Vagina (tissue), 2 donors: Measurements from ENCODE around the gene C11orf24. TPM values are rescaled to one million over a fixed set of nuclear protein-coding genes. Genes with fewer than 3 reads are reported as not detected.

Experiments
- DNase-seq, 2 donors: peaks; one replicate each; pipeline ENCODE4 v3.0.0-alpha.2; 2017; ENCODE audit errors: extremely low spot score in 2 of 2
- H3K27ac ChIP-seq: fragments of 200-600 bp; sonication (generic); one replicate; pipeline ENCODE4 v1.5.1; 2019
- H3K27me3 ChIP-seq: fragments of 200-600 bp; sonication (generic); one replicate; pipeline ENCODE4 v1.5.1; 2019
- H3K36me3 ChIP-seq, 2 donors: fragments of 200-600 bp; sonication (generic); one replicate each; pipeline ENCODE4 v1.5.1; 2017 to 2019
- H3K4me1 ChIP-seq: fragments of 200-600 bp; sonication (generic); one replicate; pipeline ENCODE4 v1.5.1; 2019
- H3K4me3 ChIP-seq, 2 donors: fragments of 200-600 bp; sonication (generic); 1 replicate in 1 of 2; 2 replicates in 1 of 2; pipeline ENCODE4 v1.5.1; 2016 to 2019
- H3K9me3 ChIP-seq: fragments of 200-600 bp; sonication (generic); one replicate; pipeline ENCODE4 v1.5.1; 2019
- CTCF ChIP-seq, 3 experiments: fragments of 450-650 bp in 2 of 3; fragments of 200-600 bp in 1 of 3; sonication (generic) in 1 of 3; IDR thresholded peaks; one replicate each; pipeline ENCODE4 v1.5.1; 2017 to 2019; ENCODE audit warnings: antibody characterized with exemption in 3 of 3, mild to moderate bottlenecking in 2 of 3, moderate library complexity in 2 of 3
- POLR2A ChIP-seq, 2 donors: fragments of 450-650 bp; IDR thresholded peaks; one replicate each; pipeline ENCODE4 v1.6.1; 2017; ENCODE audit warnings: antibody characterized with exemption in 2 of 2, mild to moderate bottlenecking in 2 of 2, moderate library complexity in 2 of 2
- POLR2AphosphoS5 ChIP-seq, 2 donors: sonication (generic); formaldehyde crosslinking; IDR thresholded peaks; one replicate each; pipeline ENCODE4 v1.9.0; 2017; ENCODE audit warnings: antibody characterized with exemption in 2 of 2, mild to moderate bottlenecking in 2 of 2, low read depth in 1 of 2; ENCODE audit not compliant: insufficient read depth in 1 of 2
- intact Hi-C: fragments of 100-400 bp; cut with DNase I; formaldehyde crosslinking; loops from one replicate; pipeline ENCODE4 v1.15.1; 2023
- total RNA-seq: library from RNA; depleted of rRNA; stranded (reverse); fragments of >200 nt; gene quantifications from one replicate; pipeline ENCODE4 v1.2.3, GENCODE V29; 2016

C11orf24 gene
- total RNA-seq, 1 donor from 2014 or later, result 38.1 TPM

- TF ChIP-seq POLR2AphosphoS5 (IDR thresholded peaks at IDR 0.05; ENCODE audit: insufficient read depth in 1 of 2, low read depth in 1 of 2), result no peak
- no peak for TF ChIP-seq CTCF (IDR thresholded peaks at IDR 0.05)
- no peak for TF ChIP-seq POLR2A (IDR thresholded peaks at IDR 0.05)
- no peaks in the 10 kb centered on the region for H3K9me3 ChIP-seq
- intact Hi-C loops, result no loop called here
- H3K27ac ChIP-seq, result no peak overlapping the region
- no peaks in the 10 kb centered on the region for H3K36me3 ChIP-seq
- no peak overlapping the region for H3K4me3 ChIP-seq
- peaks cover 15% of the 10 kb centered on the region for H3K4me1 ChIP-seq
- no peaks in the 10 kb centered on the region for H3K27me3 ChIP-seq
- DNase-seq, result no peak
Observed at GRCh38 chr11:68309621-68310185, 37.9 kb upstream of the C11orf24 start.

- Histone ChIP-seq H3K4me1 (no peaks in the 10 kb centered on the region), H3K9me3 (no peaks in the 10 kb centered on the region), H3K36me3 (no peaks in the 10 kb centered on the region), H3K27ac (no peak overlapping the region), H3K27me3 (no peaks in the 10 kb centered on the region), H3K4me3 (no peak overlapping the region)
- DNase-seq, result no peak
- TF ChIP-seq POLR2A (IDR thresholded peaks at IDR 0.05) (no peak), CTCF (IDR thresholded peaks at IDR 0.05) (no peak), POLR2AphosphoS5 (IDR thresholded peaks at IDR 0.05; ENCODE audit: insufficient read depth in 1 of 2, low read depth in 1 of 2) (no peak)
- intact Hi-C loops, result no loop called here
Observed at GRCh38 chr11:68308068-68308467, 36.3 kb upstream of the C11orf24 start.

- Histone ChIP-seq H3K36me3 (no peaks in the 10 kb centered on the region), H3K9me3 (no peaks in the 10 kb centered on the region), H3K4me3 (no peak overlapping the region), H3K4me1 (no peaks in the 10 kb centered on the region), H3K27ac (no peak overlapping the region), H3K27me3 (no peaks in the 10 kb centered on the region)
- no peak for TF ChIP-seq POLR2AphosphoS5 (IDR thresholded peaks at IDR 0.05; ENCODE audit: insufficient read depth in 1 of 2, low read depth in 1 of 2)
- no peak for DNase-seq
- intact Hi-C loops, result no loop called here
Observed at GRCh38 chr11:68306636-68307035, 34.9 kb upstream of the C11orf24 start.

- Histone ChIP-seq H3K4me1 (no peaks in the 10 kb centered on the region), H3K9me3 (no peaks in the 10 kb centered on the region), H3K27me3 (no peaks in the 10 kb centered on the region), H3K36me3 (no peaks in the 10 kb centered on the region), H3K4me3 (no peak overlapping the region), H3K27ac (no peak overlapping the region)
- TF ChIP-seq POLR2AphosphoS5 (IDR thresholded peaks at IDR 0.05; ENCODE audit: insufficient read depth in 1 of 2, low read depth in 1 of 2) (no peak), POLR2A (IDR thresholded peaks at IDR 0.05) (no peak), CTCF (IDR thresholded peaks at IDR 0.05) (no peak)
- intact Hi-C loops, result loop anchor here (5.0 kb wide), 1 partner anchor 78 kb away; no protein-coding TSS in a partner anchor
- DNase-seq, result no peak
Observed at GRCh38 chr11:68303982-68304780, 32.4 kb upstream of the C11orf24 start.

- no peak for TF ChIP-seq CTCF (IDR thresholded peaks at IDR 0.05)
- TF ChIP-seq POLR2AphosphoS5 (IDR thresholded peaks at IDR 0.05; ENCODE audit: insufficient read depth in 1 of 2, low read depth in 1 of 2), result no peak
- TF ChIP-seq POLR2A (IDR thresholded peaks at IDR 0.05), result no peak
- H3K4me3 ChIP-seq, result no peak overlapping the region
- no peaks in the 10 kb centered on the region for H3K36me3 ChIP-seq
- no peaks in the 10 kb centered on the region for H3K9me3 ChIP-seq
- intact Hi-C loops, result loop anchor here (5.0 kb wide), 1 partner anchor 79 kb away; no protein-coding TSS in a partner anchor
- DNase-seq, result no peak
- H3K4me1 ChIP-seq, result peaks cover 6% of the 10 kb centered on the region
- no peak overlapping the region for H3K27ac ChIP-seq
- no peaks in the 10 kb centered on the region for H3K27me3 ChIP-seq
Observed at GRCh38 chr11:68303083-68303482, 31.3 kb upstream of the C11orf24 start.
